Measurements from ENCODE around the gene ABHD14A.

ABHD14A gene

DNA sequence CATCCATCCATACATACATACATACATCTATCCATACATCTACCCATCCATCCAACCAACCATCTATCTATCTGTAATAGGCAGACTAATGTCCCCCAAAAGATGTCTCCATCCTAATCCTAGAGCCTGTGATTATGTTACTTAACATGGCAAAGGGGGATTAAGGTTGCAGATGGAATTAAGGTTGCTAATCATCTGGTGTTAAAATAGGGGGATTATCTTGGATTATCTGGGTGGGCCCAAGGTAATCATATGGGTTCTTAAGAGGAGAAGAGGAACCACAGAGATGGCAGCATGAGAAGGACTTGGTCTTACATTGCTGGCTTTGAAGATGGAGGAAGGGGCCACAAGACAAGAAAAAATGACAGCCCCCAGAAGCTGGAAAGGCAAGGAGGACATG, 35.6 kb downstream of the ABHD14A start:
- TF ChIP-seq, protein P1, sequence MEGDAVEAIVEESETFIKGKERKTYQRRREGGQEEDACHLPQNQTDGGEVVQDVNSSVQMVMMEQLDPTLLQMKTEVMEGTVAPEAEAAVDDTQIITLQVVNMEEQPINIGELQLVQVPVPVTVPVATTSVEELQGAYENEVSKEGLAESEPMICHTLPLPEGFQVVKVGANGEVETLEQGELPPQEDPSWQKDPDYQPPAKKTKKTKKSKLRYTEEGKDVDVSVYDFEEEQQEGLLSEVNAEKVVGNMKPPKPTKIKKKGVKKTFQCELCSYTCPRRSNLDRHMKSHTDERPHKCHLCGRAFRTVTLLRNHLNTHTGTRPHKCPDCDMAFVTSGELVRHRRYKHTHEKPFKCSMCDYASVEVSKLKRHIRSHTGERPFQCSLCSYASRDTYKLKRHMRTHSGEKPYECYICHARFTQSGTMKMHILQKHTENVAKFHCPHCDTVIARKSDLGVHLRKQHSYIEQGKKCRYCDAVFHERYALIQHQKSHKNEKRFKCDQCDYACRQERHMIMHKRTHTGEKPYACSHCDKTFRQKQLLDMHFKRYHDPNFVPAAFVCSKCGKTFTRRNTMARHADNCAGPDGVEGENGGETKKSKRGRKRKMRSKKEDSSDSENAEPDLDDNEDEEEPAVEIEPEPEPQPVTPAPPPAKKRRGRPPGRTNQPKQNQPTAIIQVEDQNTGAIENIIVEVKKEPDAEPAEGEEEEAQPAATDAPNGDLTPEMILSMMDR (IDR thresholded peaks at IDR 0.05; ENCODE audit: poor library complexity, severe bottlenecking): no peak
- Histone ChIP-seq H3K4me3 (ENCODE audit: severe bottlenecking) (no peak overlapping the region), H3K36me3 (ENCODE audit: low read depth) (no peaks in the 10 kb centered on the region), H3K4me1 (ENCODE audit: insufficient read depth, poor library complexity, severe bottlenecking) (no peaks in the 10 kb centered on the region), H3K9me3 (ENCODE audit: severe bottlenecking) (no peaks in the 10 kb centered on the region), H3K27me3 (ENCODE audit: insufficient read depth, poor library complexity, severe bottlenecking) (no peaks in the 10 kb centered on the region), H3K27ac (ENCODE audit: poor library complexity, severe bottlenecking) (no peak overlapping the region)
- ATAC-seq (ENCODE audit: low read depth): no peak
- DNase-seq (ENCODE audit: low spot score): no peak

DNA sequence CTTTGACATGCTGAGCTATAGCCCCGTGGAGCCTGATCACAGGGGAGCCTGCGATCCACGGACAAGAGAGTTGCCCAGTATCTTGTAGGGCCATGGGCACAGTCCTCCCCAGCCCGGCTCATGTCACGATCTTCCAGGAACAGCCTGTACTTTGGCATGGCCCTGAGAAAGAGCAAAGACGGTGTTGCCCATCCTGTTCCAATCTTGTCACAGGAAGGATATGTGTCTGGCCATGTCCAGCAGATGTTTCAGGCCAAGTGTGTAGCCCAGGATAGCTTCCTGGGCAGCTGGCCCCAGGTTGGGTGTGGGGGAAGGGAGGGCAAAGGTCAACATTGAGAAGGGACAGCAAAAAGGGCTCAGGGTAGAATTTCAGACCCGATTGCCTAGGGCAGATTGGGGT, 37.8 kb downstream of the ABHD14A start:
- Histone ChIP-seq H3K4me1 (ENCODE audit: insufficient read depth, poor library complexity, severe bottlenecking) (no peaks in the 10 kb centered on the region), H3K27me3 (ENCODE audit: insufficient read depth, poor library complexity, severe bottlenecking) (no peaks in the 10 kb centered on the region), H3K27ac (ENCODE audit: poor library complexity, severe bottlenecking) (no peak overlapping the region), H3K36me3 (ENCODE audit: low read depth) (no peaks in the 10 kb centered on the region), H3K4me3 (ENCODE audit: severe bottlenecking) (no peak overlapping the region), H3K9me3 (ENCODE audit: severe bottlenecking) (no peaks in the 10 kb centered on the region)
- TF ChIP-seq, protein P1 (IDR thresholded peaks at IDR 0.05; ENCODE audit: poor library complexity, severe bottlenecking): no peak
- ATAC-seq (ENCODE audit: low read depth) (no peak), DNase-seq (ENCODE audit: low spot score) (no peak)

DNA sequence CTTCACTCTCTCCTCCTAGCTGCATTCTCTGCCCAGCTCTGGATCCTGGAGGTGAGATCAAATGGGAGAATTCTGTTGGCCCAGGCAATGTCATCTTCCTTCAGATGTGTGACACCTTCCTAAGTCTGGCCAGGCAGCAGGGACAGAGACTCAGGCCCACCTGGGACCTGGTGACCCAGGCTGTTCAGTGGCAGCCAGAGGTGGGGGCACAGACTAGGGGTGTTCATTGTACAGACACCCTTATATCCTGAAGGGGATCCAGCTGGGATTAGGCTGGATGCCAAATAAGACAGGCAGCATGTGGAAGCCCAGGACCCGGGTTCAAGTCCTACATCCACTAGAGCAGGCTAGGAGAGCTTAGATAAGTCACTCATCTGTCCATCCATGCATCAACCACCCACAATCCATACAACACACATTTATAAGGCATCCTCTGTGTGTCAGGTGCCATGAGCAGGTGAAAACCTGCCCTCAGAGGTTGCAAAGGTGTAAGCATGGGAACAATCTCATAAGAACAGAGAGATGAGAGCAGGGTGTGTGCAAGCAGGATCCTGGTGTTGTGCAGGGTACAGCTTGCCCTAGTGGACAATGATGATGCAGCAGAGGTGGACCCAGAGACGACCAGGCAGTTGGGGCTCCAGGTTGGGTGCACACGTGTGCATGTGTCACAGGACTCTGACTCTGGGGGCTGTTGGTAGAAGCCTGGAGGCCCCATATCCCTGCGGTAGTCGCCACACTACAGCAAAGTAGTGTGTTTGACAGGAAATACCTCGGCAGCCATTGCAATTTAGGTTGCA, 39.1 kb downstream of the ABHD14A start:
- no peak for DNase-seq (ENCODE audit: low spot score)
- H3K27ac ChIP-seq (ENCODE audit: poor library complexity, severe bottlenecking): no peak overlapping the region
- H3K9me3 ChIP-seq (ENCODE audit: severe bottlenecking): no peaks in the 10 kb centered on the region
- no peak overlapping the region for H3K4me3 ChIP-seq (ENCODE audit: severe bottlenecking)
- H3K4me1 ChIP-seq (ENCODE audit: insufficient read depth, poor library complexity, severe bottlenecking): no peaks in the 10 kb centered on the region
- TF ChIP-seq, protein P1 (IDR thresholded peaks at IDR 0.05; ENCODE audit: poor library complexity, severe bottlenecking): no peak
- peak; percentile 33; the same call in 1 of the 3 replicates for ATAC-seq (ENCODE audit: low read depth)
- no peaks in the 10 kb centered on the region for H3K27me3 ChIP-seq (ENCODE audit: insufficient read depth, poor library complexity, severe bottlenecking)
- H3K36me3 ChIP-seq (ENCODE audit: low read depth): no peaks in the 10 kb centered on the region

DNA sequence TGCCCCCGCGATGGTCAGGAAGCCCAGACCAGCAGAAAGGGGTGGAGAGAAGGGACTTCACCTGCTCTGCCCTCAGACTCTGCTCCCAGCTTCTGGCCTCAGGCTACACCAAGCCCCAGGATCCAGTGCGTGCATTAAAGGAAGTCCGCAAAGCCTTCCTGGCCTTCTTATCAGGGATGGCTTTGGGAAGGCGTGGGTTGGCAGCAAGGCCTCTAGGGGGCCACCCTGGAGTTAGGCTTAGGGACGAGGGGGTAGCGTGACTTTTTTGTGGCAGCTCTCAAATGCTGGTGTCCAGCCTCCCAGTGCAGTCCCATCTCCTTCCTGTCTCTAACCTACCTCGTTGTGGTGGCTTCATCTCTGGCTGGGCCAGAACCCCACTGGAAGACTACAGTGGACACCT, 39.7 kb downstream of the ABHD14A start:
- ATAC-seq (ENCODE audit: low read depth): peak; percentile 24; the same call in 1 of the 3 replicates
- Histone ChIP-seq H3K27me3 (ENCODE audit: insufficient read depth, poor library complexity, severe bottlenecking) (no peaks in the 10 kb centered on the region), H3K27ac (ENCODE audit: poor library complexity, severe bottlenecking) (no peak overlapping the region), H3K36me3 (ENCODE audit: low read depth) (no peaks in the 10 kb centered on the region), H3K9me3 (ENCODE audit: severe bottlenecking) (no peaks in the 10 kb centered on the region), H3K4me1 (ENCODE audit: insufficient read depth, poor library complexity, severe bottlenecking) (no peaks in the 10 kb centered on the region), H3K4me3 (ENCODE audit: severe bottlenecking) (no peak overlapping the region)
- TF ChIP-seq, protein P1 (IDR thresholded peaks at IDR 0.05; ENCODE audit: poor library complexity, severe bottlenecking): peak; percentile 24
- no peak for DNase-seq (ENCODE audit: low spot score)
